IMR-90 (cell line): Measurements from ENCODE around the gene CWH43. TPM values are rescaled to one million over a fixed set of nuclear protein-coding genes. Genes with fewer than 3 reads are reported as not detected.
"Not testable (repeated sequence)": the region's sequence is repeated elsewhere in the genome, so short reads cannot be mapped to it uniquely, and the experiment has no call there.

ENCODE experiments used
- ATAC-seq: fragments of 200-7000 bp; cut with Tn5 transposase; 2 replicates; pipeline ENCODE4 v1.9.1; 2020; ENCODE audit warnings: low read depth, mild to moderate bottlenecking, moderate library complexity
- BruUV-seq: library from RNA; stranded (reverse); fragments of 400-500 nt; replicated peaks from 2 replicates; lab custom pipeline; 2021; lab: Mats Ljungman, UMichigan
- CTCF ChIA-PET: fragments of 300-600 bp; formaldehyde crosslinking; extraction: SDS; loops from one replicate; lab custom pipeline; 2021; ENCODE audit warnings: antibody characterized with exemption; lab: Yijun Ruan, JAX
- POLR2A ChIA-PET: fragments of 300-600 bp; sonication (Branson Sonifier 250); formaldehyde crosslinking; loops from one replicate; lab custom pipeline; 2022; ENCODE audit warnings: antibody characterized with exemption; ENCODE audit not compliant: unreplicated experiment; lab: Charles Lee
- DNase-seq: peaks from one replicate; pipeline ENCODE4 v3.0.0; 2013
- H2AFZ ChIP-seq: replicated peaks from 2 replicates; pipeline ENCODE3; 2013; ENCODE audit warnings: low read length, mild to moderate bottlenecking; ENCODE audit not compliant: poor library complexity
- H2AK5ac ChIP-seq: 2 replicates; pipeline ENCODE4 v1.6.1; 2013; ENCODE audit warnings: low read depth, low read length, inconsistent platforms
- H2AK9ac ChIP-seq: replicated peaks from 2 replicates; pipeline ENCODE3; 2013; ENCODE audit warnings: mild to moderate bottlenecking, low read depth, low read length, moderate library complexity; ENCODE audit not compliant: poor library complexity
- H2BK120ac ChIP-seq: 2 replicates; pipeline ENCODE4 v1.6.1; 2013; ENCODE audit warnings: low read depth, low read length, inconsistent platforms
- H2BK15ac ChIP-seq: 3 replicates; pipeline ENCODE4 v1.6.1; 2013; ENCODE audit warnings: low read depth, low read length, inconsistent platforms
- H2BK20ac ChIP-seq: 2 replicates; pipeline ENCODE4 v1.6.1; 2013; ENCODE audit warnings: low read depth, mild to moderate bottlenecking, inconsistent platforms, low read length, moderate library complexity
- H2BK5ac ChIP-seq: 2 replicates; pipeline ENCODE4 v1.6.1; 2013; ENCODE audit warnings: mild to moderate bottlenecking, low read depth, low read length, inconsistent platforms; ENCODE audit not compliant: poor library complexity, severe bottlenecking
- H3K14ac ChIP-seq: replicated peaks from 2 replicates; pipeline ENCODE4 v1.6.1; 2013; ENCODE audit warnings: low read depth, low read length, inconsistent platforms
- H3K18ac ChIP-seq: 2 replicates; pipeline ENCODE4 v1.6.1; 2013; ENCODE audit warnings: low read depth, low read length, control low read depth
- H3K23ac ChIP-seq: 2 replicates; pipeline ENCODE4 v1.6.1; 2013; ENCODE audit warnings: low read depth, low read length, inconsistent platforms
- H3K27ac ChIP-seq: 2 replicates; pipeline ENCODE4 v1.5.1; 2013; ENCODE audit warnings: mild to moderate bottlenecking, control low read depth, low read length; ENCODE audit not compliant: insufficient read depth
- H3K27me3 ChIP-seq: 2 replicates; pipeline ENCODE4 v1.6.1; 2013; ENCODE audit warnings: low read length; ENCODE audit not compliant: control insufficient read depth, insufficient read depth
- H3K36me3 ChIP-seq: 2 replicates; pipeline ENCODE4 v1.6.1; 2013; ENCODE audit warnings: low read length, mixed read lengths; ENCODE audit not compliant: control insufficient read depth, insufficient read depth
- H3K4ac ChIP-seq: 2 replicates; pipeline ENCODE4 v1.6.1; 2013; ENCODE audit warnings: low read depth, low read length, inconsistent platforms
- H3K4me1 ChIP-seq: 2 replicates; pipeline ENCODE4 v1.6.1; 2013; ENCODE audit warnings: low read length, mixed read lengths; ENCODE audit not compliant: control insufficient read depth, insufficient read depth
- H3K4me2 ChIP-seq: 2 replicates; pipeline ENCODE4 v1.6.1; 2013; ENCODE audit warnings: low read depth, mild to moderate bottlenecking, control low read depth, low read length, moderate library complexity
- H3K4me3 ChIP-seq: 2 replicates; pipeline ENCODE4 v1.5.1; 2013; ENCODE audit warnings: low read depth, mild to moderate bottlenecking, control low read depth, low read length, moderate library complexity; ENCODE audit not compliant: insufficient read depth
- H3K56ac ChIP-seq: 2 replicates; pipeline ENCODE4 v1.6.1; 2013; ENCODE audit warnings: low read length, inconsistent platforms; ENCODE audit not compliant: insufficient read depth; ENCODE audit errors: extremely low read depth
- H3K79me1 ChIP-seq, 2 experiments: 2 replicates each; pipeline ENCODE4 v1.6.1; 2013; ENCODE audit warnings: low read length in 2 of 2, inconsistent platforms in 1 of 2, low read depth in 1 of 2
- H3K9ac ChIP-seq: 2 replicates; pipeline ENCODE4 v1.6.1; 2013; ENCODE audit warnings: low read depth, low read length, control low read depth
- H3K9me1 ChIP-seq: 2 replicates; pipeline ENCODE4 v1.6.1; 2013; ENCODE audit warnings: low read length, inconsistent platforms; ENCODE audit not compliant: insufficient read depth
- H3K9me3 ChIP-seq: 2 replicates; pipeline ENCODE4 v1.6.1; 2013; ENCODE audit warnings: low read length; ENCODE audit not compliant: control insufficient read depth, insufficient read depth
- H4K20me1 ChIP-seq: 2 replicates; pipeline ENCODE4 v1.6.1; 2013; ENCODE audit warnings: low read length, inconsistent platforms; ENCODE audit not compliant: insufficient read depth
- H4K5ac ChIP-seq: 2 replicates; pipeline ENCODE4 v1.6.1; 2013; ENCODE audit warnings: mild to moderate bottlenecking, low read depth, low read length, control low read depth
- H4K8ac ChIP-seq, 2 experiments: 2 replicates each; pipeline ENCODE4 v1.6.1; 2013; ENCODE audit warnings: low read depth in 2 of 2, low read length in 2 of 2, control low read depth in 1 of 2, inconsistent platforms in 1 of 2
- H4K91ac ChIP-seq: 2 replicates; pipeline ENCODE4 v1.6.1; 2013; ENCODE audit warnings: low read depth, low read length, inconsistent platforms; ENCODE audit not compliant: insufficient read depth
- WGBS, 2 experiments: methylation state at CpG; one replicate each; pipeline versions ENCODE4 v1.1.5 to v1.1.7; 2013; ENCODE audit warnings: missing lambda C conversion rate in 2 of 2; ENCODE audit not compliant: insufficient read length in 1 of 2; ENCODE audit errors: extremely low coverage in 2 of 2; 5-methylcytosine and 5-hydroxymethylcytosine counted together
- dilution Hi-C: fragments of 300-500 bp; cut with HindIII; formaldehyde crosslinking; loops from one replicate; pipeline ENCODE4 v1.14.3; 2018; ENCODE audit warnings: low sequenced_read_pairs; ENCODE audit not compliant: unreplicated experiment
- in situ Hi-C: fragments of 300-500 bp; cut with MboI; formaldehyde crosslinking; loops from 3 replicates; pipeline ENCODE4 v1.14.3; 2019; ENCODE audit warnings: low sequenced_read_pairs, inconsistent platforms, mixed read lengths
- intact Hi-C: fragments of 100-400 bp; cut with micrococcal nuclease; formaldehyde crosslinking; loops from 2 replicates; pipeline ENCODE4 v1.10.0; 2022
- polyA plus RNA-seq, 3 experiments: library from polyadenylated mRNA; depleted of rRNA; stranded (reverse); fragments of >200 nt; gene quantifications; 2 replicates each; pipeline ENCODE4 v1.2.3, GENCODE V29; 2012; ENCODE audit warnings: low replicate concordance in 1 of 3
- total RNA-seq: library from RNA; depleted of rRNA; stranded (reverse); fragments of >200 nt; gene quantifications from 2 replicates; pipeline ENCODE4 v1.2.3, GENCODE V29; 2012

The CWH43 gene
- total and polyA plus RNA-seq, 2 of the 4 experiments (the other 2 are of a cell fraction) = not detected

- H2BK5ac ChIP-seq, H3K4me1 ChIP-seq, DNase-seq, H3K4ac ChIP-seq, H3K18ac ChIP-seq, CTCF ChIA-PET, in situ Hi-C loops, H3K56ac ChIP-seq, BruUV-seq, H2BK15ac ChIP-seq, H3K23ac ChIP-seq, H4K5ac ChIP-seq, H2BK20ac ChIP-seq, H3K27ac ChIP-seq, H4K91ac ChIP-seq, POLR2A ChIA-PET, intact Hi-C loops, H4K20me1 ChIP-seq, H2AFZ ChIP-seq, H2AK5ac ChIP-seq, H3K36me3 ChIP-seq, H3K9me1 ChIP-seq, dilution Hi-C loops, H3K4me3 ChIP-seq, H3K4me2 ChIP-seq, H3K14ac ChIP-seq, ATAC-seq, H3K79me1 ChIP-seq, H4K8ac ChIP-seq, H2BK120ac ChIP-seq, H3K9me3 ChIP-seq, H3K9ac ChIP-seq, H2AK9ac ChIP-seq: not testable (repeated sequence)
- peaks cover 29% of the 10 kb centered on the region for H3K27me3 ChIP-seq
- no CpG with 5 or more reads among the region's 2 CpGs for WGBS, 2 experiments
These were observed 2.1 kb upstream of the CWH43 start for GRCh38 chr4:48984005-48984404.
